ENCODE results near the gene PIGK. TPM values are rescaled to one million over a fixed set of nuclear protein-coding genes. Genes with fewer than 3 reads are reported as not detected.

The PIGK gene
- total and polyA plus RNA-seq, 2 of the 4 experiments (the other 2 are of a cell fraction): 15.6 to 21.2 TPM

GRCh38 chr1:77060000-77060399 is 159.2 kb downstream of the PIGK start:
- no peak overlapping the region for H3K4me2 ChIP-seq (ENCODE audit: low read depth, low read length)
- H2BK15ac ChIP-seq (ENCODE audit: low read depth, low read length): no peak overlapping the region
- ChIA-PET POLR2A (ENCODE audit: unreplicated experiment) (no interaction called here), CTCF (no interaction called here)
- H3K27ac ChIP-seq (ENCODE audit: insufficient read depth, low read length): no peak overlapping the region
- H2BK120ac ChIP-seq (ENCODE audit: low read depth, low read length): no peak overlapping the region
- TF ChIP-seq RAD21 (IDR thresholded peaks at IDR 0.05; ENCODE audit: low read length): no peak
- no peak for TF ChIP-seq CTCF (conservative IDR thresholded peaks at IDR 0.05; ENCODE audit: low read depth, low read length)
- no CpG with 5 or more reads among the region's 5 CpGs for WGBS, 2 experiments (ENCODE audit: extremely low coverage in 2 of 2, insufficient read length in 1 of 2)
- no peak overlapping the region for H4K8ac ChIP-seq (ENCODE audit: low read depth in 2 of 2, low read length in 2 of 2)
- H3K36me3 ChIP-seq (ENCODE audit: control insufficient read depth, insufficient read depth, low read length): no peaks in the 10 kb centered on the region
- no peaks in the 10 kb centered on the region for H3K4me1 ChIP-seq (ENCODE audit: control insufficient read depth, insufficient read depth, low read length)
- no peak overlapping the region for H4K91ac ChIP-seq (ENCODE audit: insufficient read depth, low read depth, low read length)
- no peaks in the 10 kb centered on the region; the same call in 1 of the 2 replicates for H3K9me1 ChIP-seq (ENCODE audit: insufficient read depth, low read length)
- BruUV-seq (replicated peaks): no TSS peak
- intact Hi-C loops (cut with micrococcal nuclease): no loop called here
- no peak overlapping the region for H3K56ac ChIP-seq (ENCODE audit: extremely low read depth, insufficient read depth, low read length)
- H4K20me1 ChIP-seq (ENCODE audit: insufficient read depth, low read length): no peaks in the 10 kb centered on the region
- no peak overlapping the region for H2AK5ac ChIP-seq (ENCODE audit: low read depth, low read length)
- H2BK20ac ChIP-seq (ENCODE audit: low read depth, low read length): no peak overlapping the region
- H3K9me3 ChIP-seq (ENCODE audit: control insufficient read depth, insufficient read depth, low read length): no peaks in the 10 kb centered on the region
- H3K79me1 ChIP-seq (ENCODE audit: low read depth in 1 of 2, low read length in 2 of 2): no peaks in the 10 kb centered on the region
- no peak overlapping the region for H3K4me3 ChIP-seq (ENCODE audit: insufficient read depth, low read depth, low read length)
- H4K5ac ChIP-seq (ENCODE audit: low read depth, low read length): no peak overlapping the region
- H3K27me3 ChIP-seq (ENCODE audit: control insufficient read depth, insufficient read depth, low read length): peaks cover 2% of the 10 kb centered on the region; the same call in 1 of the 2 replicates
- H3K4ac ChIP-seq (ENCODE audit: low read depth, low read length): no peak overlapping the region
- H2AFZ ChIP-seq (replicated peaks; ENCODE audit: low read length, poor library complexity): no peak overlapping the region
- H3K14ac ChIP-seq (replicated peaks; ENCODE audit: low read depth, low read length): no peak overlapping the region
- dilution Hi-C loops (cut with HindIII; ENCODE audit: low sequenced_read_pairs, unreplicated experiment): no loop called here
- no peak overlapping the region for H2BK5ac ChIP-seq (ENCODE audit: low read depth, low read length, poor library complexity, severe bottlenecking)
- no peak overlapping the region for H3K18ac ChIP-seq (ENCODE audit: low read depth, low read length)
- no peak for ATAC-seq (ENCODE audit: low read depth)
- no peak overlapping the region for H3K9ac ChIP-seq (ENCODE audit: low read depth, low read length)
- H2AK9ac ChIP-seq (replicated peaks; ENCODE audit: low read depth, low read length, poor library complexity): no peak overlapping the region
- no peak for DNase-seq
- in situ Hi-C loops (cut with MboI; ENCODE audit: low sequenced_read_pairs): no loop called here
- no peak overlapping the region for H3K23ac ChIP-seq (ENCODE audit: low read depth, low read length)

Data from IMR-90 (cell line).